ENCODE measurements around the gene SAMD4A. TPM values are rescaled to one million over a fixed set of nuclear protein-coding genes. Genes with fewer than 3 reads are reported as not detected.

Gene SAMD4A
- total RNA-seq, 2 experiments from 2014 or later, result 2.4 to 2.6 TPM

- Mint-ChIP-seq H3K27ac (no peak overlapping the region), H3K4me3 (no peak overlapping the region), H3K9me3 (no peaks in the 10 kb centered on the region), H3K4me1 (ENCODE audit: low read depth) (no peaks in the 10 kb centered on the region), H3K27me3 (no peaks in the 10 kb centered on the region), H3K36me3 (no peaks in the 10 kb centered on the region)
- no peak for DNase-seq
- intact Hi-C loops (cut with micrococcal nuclease), result no loop called here
- ChIA-PET CTCF (no interaction called here), POLR2A (no interaction called here)
Observed at GRCh38 chr14:54584097-54584496, 17.2 kb downstream of the SAMD4A start.

- ChIA-PET CTCF (no interaction called here), POLR2A (no interaction called here)
- no peaks in the 10 kb centered on the region for H3K27me3 Mint-ChIP-seq
- no peak overlapping the region for H3K4me3 Mint-ChIP-seq
- H3K9me3 Mint-ChIP-seq, result no peaks in the 10 kb centered on the region
- H3K4me1 Mint-ChIP-seq (ENCODE audit: low read depth), result no peaks in the 10 kb centered on the region
- no peaks in the 10 kb centered on the region for H3K36me3 Mint-ChIP-seq
- no peak for DNase-seq
- intact Hi-C loops (cut with micrococcal nuclease), result no loop called here
- H3K27ac Mint-ChIP-seq, result no peak overlapping the region
Observed at GRCh38 chr14:54585214-54585613, 18.3 kb downstream of the SAMD4A start.

- intact Hi-C loops (cut with micrococcal nuclease), result no loop called here
- H3K27me3 Mint-ChIP-seq, result no peaks in the 10 kb centered on the region
- H3K4me1 Mint-ChIP-seq (ENCODE audit: low read depth), result peaks cover 5% of the 10 kb centered on the region
- ChIA-PET POLR2A (no interaction called here), CTCF (no interaction called here)
- no peak for DNase-seq
- H3K27ac Mint-ChIP-seq, result no peak overlapping the region
- no peaks in the 10 kb centered on the region for H3K36me3 Mint-ChIP-seq
- no peak overlapping the region for H3K4me3 Mint-ChIP-seq
- H3K9me3 Mint-ChIP-seq, result no peaks in the 10 kb centered on the region
Observed at GRCh38 chr14:54589076-54589475, 22.1 kb downstream of the SAMD4A start.

GRCh38 chr14:54589843-54590242, 22.9 kb downstream of the SAMD4A start:
- Mint-ChIP-seq H3K27ac (no peak overlapping the region), H3K4me1 (ENCODE audit: low read depth) (peaks cover 9% of the 10 kb centered on the region), H3K27me3 (no peaks in the 10 kb centered on the region), H3K9me3 (no peaks in the 10 kb centered on the region), H3K36me3 (no peaks in the 10 kb centered on the region), H3K4me3 (no peak overlapping the region)
- POLR2A ChIA-PET, result no interaction called here
- CTCF ChIA-PET, result interaction anchor here (1.4 kb wide), 1 partner anchor 26 kb away, joined by 4 read pairs; no protein-coding TSS in a partner anchor
- DNase-seq, result no peak
- intact Hi-C loops (cut with micrococcal nuclease), result no loop called here

GRCh38 chr14:54590481-54590880, 23.6 kb downstream of the SAMD4A start:
- Mint-ChIP-seq H3K27me3 (no peaks in the 10 kb centered on the region), H3K9me3 (no peaks in the 10 kb centered on the region), H3K4me1 (ENCODE audit: low read depth) (peaks cover 11% of the 10 kb centered on the region), H3K4me3 (no peak overlapping the region), H3K36me3 (no peaks in the 10 kb centered on the region), H3K27ac (no peak overlapping the region)
- DNase-seq, result no peak
- POLR2A ChIA-PET, result no interaction called here
- intact Hi-C loops (cut with micrococcal nuclease), result no loop called here
- CTCF ChIA-PET, result interaction anchor here (0.8 to 1.4 kb wide), 2 partner anchors 26 to 184 kb away, joined by 3 to 4 read pairs; no protein-coding TSS in a partner anchor

GRCh38 chr14:54591461-54591860, 24.5 kb downstream of the SAMD4A start:
- no peak overlapping the region for H3K27ac Mint-ChIP-seq
- no peak for DNase-seq
- no peaks in the 10 kb centered on the region for H3K27me3 Mint-ChIP-seq
- H3K4me1 Mint-ChIP-seq (ENCODE audit: low read depth), result peaks cover 11% of the 10 kb centered on the region
- no peaks in the 10 kb centered on the region for H3K36me3 Mint-ChIP-seq
- ChIA-PET CTCF (interaction anchor here (1.2 to 1.4 kb wide), 2 partner anchors 13 to 100 kb away, joined by 3 read pairs; no protein-coding TSS in a partner anchor), POLR2A (no interaction called here)
- H3K4me3 Mint-ChIP-seq, result no peak overlapping the region
- intact Hi-C loops (cut with micrococcal nuclease), result no loop called here
- no peaks in the 10 kb centered on the region for H3K9me3 Mint-ChIP-seq

- Mint-ChIP-seq H3K27me3 (no peaks in the 10 kb centered on the region), H3K36me3 (no peaks in the 10 kb centered on the region), H3K4me1 (ENCODE audit: low read depth) (peaks cover 11% of the 10 kb centered on the region), H3K4me3 (no peak overlapping the region), H3K27ac (no peak overlapping the region), H3K9me3 (no peaks in the 10 kb centered on the region)
- ChIA-PET CTCF (interaction anchor here (1.2 to 1.4 kb wide), 2 partner anchors 13 to 100 kb away, joined by 3 read pairs; no protein-coding TSS in a partner anchor), POLR2A (no interaction called here)
- DNase-seq, result no peak
- intact Hi-C loops (cut with micrococcal nuclease), result no loop called here
Observed at GRCh38 chr14:54591866-54592265, 24.9 kb downstream of the SAMD4A start.

GRCh38 chr14:54593860-54594259, 26.9 kb downstream of the SAMD4A start:
- CTCF ChIA-PET, result interaction anchor here (1.0 kb wide), 1 partner anchor 26 kb away, joined by 5 read pairs; no protein-coding TSS in a partner anchor
- no peak overlapping the region for H3K4me3 Mint-ChIP-seq
- peaks cover 11% of the 10 kb centered on the region for H3K4me1 Mint-ChIP-seq (ENCODE audit: low read depth)
- no peak for DNase-seq
- H3K27ac Mint-ChIP-seq, result no peak overlapping the region
- POLR2A ChIA-PET, result no interaction called here
- no peaks in the 10 kb centered on the region for H3K9me3 Mint-ChIP-seq
- H3K27me3 Mint-ChIP-seq, result no peaks in the 10 kb centered on the region
- intact Hi-C loops (cut with micrococcal nuclease), result no loop called here
- H3K36me3 Mint-ChIP-seq, result no peaks in the 10 kb centered on the region

GRCh38 chr14:54594537-54594936, 27.6 kb downstream of the SAMD4A start:
- Mint-ChIP-seq H3K27me3 (no peaks in the 10 kb centered on the region), H3K9me3 (no peaks in the 10 kb centered on the region), H3K36me3 (no peaks in the 10 kb centered on the region), H3K27ac (no peak overlapping the region), H3K4me1 (ENCODE audit: low read depth) (peaks cover 11% of the 10 kb centered on the region), H3K4me3 (no peak overlapping the region)
- intact Hi-C loops (cut with micrococcal nuclease), result no loop called here
- no peak for DNase-seq
- ChIA-PET CTCF (interaction anchor here (1.0 kb wide), 1 partner anchor 26 kb away, joined by 5 read pairs; no protein-coding TSS in a partner anchor), POLR2A (interaction anchor here (0.6 kb wide), 1 partner anchor 193 kb away, joined by 3 read pairs; no protein-coding TSS in a partner anchor)

GRCh38 chr14:54597795-54598443, 31.0 kb downstream of the SAMD4A start:
- H3K27me3 Mint-ChIP-seq, result no peaks in the 10 kb centered on the region
- ChIA-PET POLR2A (interaction anchor here (0.6 kb wide), 1 partner anchor 31 kb away, joined by 3 read pairs; the partner anchor contains the start of gene SAMD4A), CTCF (no interaction called here)
- no peaks in the 10 kb centered on the region for H3K36me3 Mint-ChIP-seq
- DNase-seq, result no peak
- peaks cover 11% of the 10 kb centered on the region for H3K4me1 Mint-ChIP-seq (ENCODE audit: low read depth)
- H3K4me3 Mint-ChIP-seq, result no peak overlapping the region
- no peaks in the 10 kb centered on the region for H3K9me3 Mint-ChIP-seq
- intact Hi-C loops (cut with micrococcal nuclease), result no loop called here
- H3K27ac Mint-ChIP-seq, result no peak overlapping the region

- no peak for DNase-seq
- Mint-ChIP-seq H3K9me3 (no peaks in the 10 kb centered on the region), H3K36me3 (no peaks in the 10 kb centered on the region), H3K27ac (no peak overlapping the region), H3K27me3 (no peaks in the 10 kb centered on the region), H3K4me1 (ENCODE audit: low read depth) (no peaks in the 10 kb centered on the region), H3K4me3 (no peak overlapping the region)
- intact Hi-C loops (cut with micrococcal nuclease), result no loop called here
- ChIA-PET CTCF (interaction anchor here (0.7 kb wide), 1 partner anchor 118 kb away, joined by 3 read pairs; no protein-coding TSS in a partner anchor), POLR2A (no interaction called here)
Observed at GRCh38 chr14:54599966-54600716, 33.2 kb downstream of the SAMD4A start.

- intact Hi-C loops (cut with micrococcal nuclease), result no loop called here
- Mint-ChIP-seq H3K4me1 (ENCODE audit: low read depth) (no peaks in the 10 kb centered on the region), H3K27me3 (no peaks in the 10 kb centered on the region), H3K27ac (no peak overlapping the region), H3K4me3 (no peak overlapping the region), H3K9me3 (no peaks in the 10 kb centered on the region), H3K36me3 (no peaks in the 10 kb centered on the region)
- CTCF ChIA-PET, result no interaction called here
- DNase-seq, result no peak
- POLR2A ChIA-PET, result no interaction called here
Observed at GRCh38 chr14:54600717-54601109, 33.8 kb downstream of the SAMD4A start.
